Measurements from ENCODE around the gene LAIR1.
A peak's percentile ranks its signal among the peaks of the same experiment; 100 is the strongest.

Gene LAIR1

GRCh38 chr19:54315956-54316355 lies 48.8 kb downstream of the LAIR1 start:
- no peak for TF ChIP-seq CTCF (IDR thresholded peaks at IDR 0.05)
- no peak overlapping the region for H3K4me3 ChIP-seq
- DNase-seq (ENCODE audit: low spot score), result peak; percentile 57
- H3K27ac ChIP-seq, result no peak overlapping the region

- peak; percentile 71 for DNase-seq (ENCODE audit: low spot score)
- Histone ChIP-seq H3K4me3 (no peak within 1 kb of the TSS), H3K27ac (peak within 1 kb of the TSS in 1 of 2 donors; percentile 28)
- TF ChIP-seq CTCF (IDR thresholded peaks at IDR 0.05), result no peak
Measured at GRCh38 chr19:54312436-54313377, 52.0 kb downstream of the LAIR1 start, which contains the start of gene LILRA5. Gene LILRA5, minus strand, starts transcription at chr19:54313166. Its CDS starts 147 bp downstream, at chr19:54313019.

- no peak for DNase-seq (ENCODE audit: low spot score)
- TF ChIP-seq CTCF (IDR thresholded peaks at IDR 0.05), result no peak
- Histone ChIP-seq H3K4me3 (no peak overlapping the region), H3K27ac (no peak overlapping the region)
Measured at GRCh38 chr19:54312011-54312410, 52.7 kb downstream of the LAIR1 start.

GRCh38 chr19:54311486-54311885 lies 53.2 kb downstream of the LAIR1 start:
- Histone ChIP-seq H3K27ac (no peak overlapping the region), H3K4me3 (no peak overlapping the region)
- DNase-seq (ENCODE audit: low spot score), result peak; percentile 45
- TF ChIP-seq CTCF (IDR thresholded peaks at IDR 0.05), result no peak

GRCh38 chr19:54310543-54310942 lies 54.2 kb downstream of the LAIR1 start:
- peak; percentile 43 for DNase-seq (ENCODE audit: low spot score)
- H3K27ac ChIP-seq, result no peak overlapping the region
- H3K4me3 ChIP-seq, result no peak overlapping the region
- TF ChIP-seq CTCF (IDR thresholded peaks at IDR 0.05), result no peak

- DNase-seq (ENCODE audit: low spot score), result peak; percentile 57
- Histone ChIP-seq H3K4me3 (no peak overlapping the region), H3K27ac (no peak overlapping the region)
- no peak for TF ChIP-seq CTCF (IDR thresholded peaks at IDR 0.05)
Measured at GRCh38 chr19:54309811-54310210, 54.9 kb downstream of the LAIR1 start.
